GM21737 (cell line): ENCODE data around the gene NR1D1.
A peak's percentile ranks its signal among the peaks of the same experiment; 100 is the strongest.

Experiments used
- ATAC-seq: cut with Tn5 transposase; IDR thresholded peaks from one replicate; pipeline ENCODE4 v1.9.1; 2021; ENCODE audit warnings: mild to moderate bottlenecking, moderate library complexity; ENCODE audit not compliant: unreplicated experiment

The NR1D1 gene

GRCh38 chr17:40111221-40112128 lies 11.1 kb upstream of the NR1D1 start:
- peak; percentile 47 for ATAC-seq

- no peak for ATAC-seq
Measured at GRCh38 chr17:40110026-40110845, 9.8 kb upstream of the NR1D1 start.

GRCh38 chr17:40108970-40109824 lies 8.8 kb upstream of the NR1D1 start:
- ATAC-seq = no peak

- no peak for ATAC-seq
Measured at GRCh38 chr17:40107522-40108174, 7.3 kb upstream of the NR1D1 start.

GRCh38 chr17:40106760-40107521 lies 6.6 kb upstream of the NR1D1 start:
- ATAC-seq = no peak

GRCh38 chr17:40105861-40106759 lies 5.7 kb upstream of the NR1D1 start:
- no peak for ATAC-seq

- no peak for ATAC-seq
Measured at GRCh38 chr17:40104594-40105486, 4.5 kb upstream of the NR1D1 start.

- no peak for ATAC-seq
Measured at GRCh38 chr17:40103688-40104087, 3.3 kb upstream of the NR1D1 start.

GRCh38 chr17:40103071-40103661 lies 2.8 kb upstream of the NR1D1 start:
- ATAC-seq = no peak

- no peak for ATAC-seq
Measured at GRCh38 chr17:40101367-40102210, 1.2 kb upstream of the NR1D1 start.

- no peak for ATAC-seq
Measured at GRCh38 chr17:40100669-40101366, 429 bp upstream of the NR1D1 start.

- ATAC-seq = no peak
Measured at GRCh38 chr17:40099619-40100418, 570 bp downstream of the NR1D1 start.

GRCh38 chr17:40098846-40099618 lies 1.4 kb downstream of the NR1D1 start:
- peak; percentile 46 for ATAC-seq
